ENCODE measurements around the gene KSR1.

- no peak for TF ChIP-seq CTCF (IDR thresholded peaks at IDR 0.05)
- TF ChIP-seq POLR2A (IDR thresholded peaks at IDR 0.05) = no peak
Observed at GRCh38 chr17:27616414-27616813, 160.2 kb downstream of the KSR1 start.

Data from uterus (tissue), 2 donors.